NCI-H748 treated with DMSO at 0.1 percent for 48 hours (cell line): ENCODE measurements around the gene DPP8.
"Not testable (repeated sequence)": the region's sequence is repeated elsewhere in the genome, so short reads cannot be mapped to it uniquely, and the experiment has no call there.

Experiments
- DNase-seq: peaks from one replicate; lab custom pipeline; 2025; lab: John Stamatoyannopoulos, UW

Gene DPP8

DNA sequence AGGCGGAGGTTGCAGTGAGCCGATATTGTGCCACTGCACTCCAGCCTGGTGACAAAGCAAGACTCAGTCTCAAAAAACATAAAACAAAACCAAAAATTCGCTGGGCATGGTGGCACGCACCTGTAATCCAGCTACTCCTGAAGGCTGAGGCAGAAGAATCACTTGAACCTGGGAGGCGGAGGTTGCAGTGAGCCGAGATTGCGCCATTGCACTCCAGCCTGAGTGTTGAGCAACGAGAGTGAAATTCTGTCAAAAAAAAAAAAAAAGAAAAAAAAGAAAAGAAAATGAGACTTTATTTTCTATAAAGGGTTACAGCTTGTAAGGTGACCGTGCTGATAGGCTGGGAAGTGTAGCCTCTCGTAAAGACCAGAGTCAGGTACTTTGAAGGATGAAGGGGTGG, 6.7 kb upstream of the DPP8 start:
- no peak for DNase-seq

DNA sequence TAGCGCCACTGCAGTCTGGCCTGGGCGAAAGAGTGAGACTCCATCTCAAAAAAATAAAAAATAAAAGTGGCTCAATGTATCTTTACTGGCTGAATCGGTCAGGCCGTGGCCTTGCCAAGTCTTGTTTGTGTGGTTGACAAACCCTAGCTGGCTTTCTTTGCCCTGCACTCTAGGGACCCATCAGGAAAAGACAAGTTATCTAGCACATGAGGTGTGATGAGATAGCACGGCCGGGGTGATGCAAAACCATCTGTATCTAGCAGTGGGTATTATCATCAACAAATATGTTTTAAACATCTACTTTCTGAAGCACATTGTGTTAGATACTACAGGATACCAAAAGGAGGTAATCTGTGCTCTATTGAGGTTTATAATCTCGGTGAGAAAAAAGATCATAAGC, 3.9 kb upstream of the DPP8 start:
- no peak for DNase-seq

DNA sequence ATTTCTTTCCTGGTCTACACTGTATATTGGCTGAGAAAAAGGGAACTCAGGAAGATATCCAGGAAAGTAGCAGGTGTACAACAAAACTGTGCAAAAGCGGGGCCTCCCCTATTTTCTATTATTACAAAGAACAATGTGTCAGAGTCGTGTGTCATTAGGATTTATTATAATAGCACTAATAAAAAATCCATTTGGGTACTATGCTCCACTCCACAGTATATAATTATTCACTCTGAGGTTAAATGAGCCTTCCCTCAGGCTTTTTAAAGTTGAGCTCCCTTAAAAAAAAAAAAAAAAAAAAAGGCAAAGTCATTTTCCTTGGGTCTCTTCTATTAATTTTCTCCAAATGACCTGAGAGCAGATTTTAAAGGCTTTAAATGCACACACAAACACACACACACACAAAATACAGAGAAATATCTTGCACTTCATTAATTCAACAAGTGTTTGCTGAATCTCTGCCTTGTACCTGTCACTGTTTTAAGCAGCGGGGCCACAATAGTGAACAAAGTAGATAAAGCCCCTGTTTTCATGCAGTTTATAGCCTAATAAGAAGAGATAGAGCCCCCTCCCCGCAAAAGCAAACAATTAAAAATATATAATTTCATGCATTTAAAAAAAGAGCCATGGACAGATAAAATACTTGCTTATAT, 1.3 kb upstream of the DPP8 start:
- no peak for DNase-seq

DNA sequence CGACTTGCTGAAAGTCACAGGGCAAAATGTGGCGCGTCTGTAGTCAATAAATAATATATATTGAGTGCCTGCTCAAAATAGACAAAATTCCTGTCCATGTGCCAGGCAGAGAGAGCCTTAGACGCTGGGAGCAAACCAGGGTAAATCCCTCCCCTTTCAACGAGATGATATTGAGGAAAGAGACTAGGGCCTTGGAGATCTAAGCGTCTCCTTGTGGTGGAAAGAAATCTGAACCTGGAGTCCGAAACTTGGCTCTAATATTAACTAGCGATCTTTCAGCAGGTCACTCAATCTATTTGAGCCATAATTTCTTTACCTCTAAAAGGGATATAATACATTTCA, 348 bp upstream of the DPP8 start:
- no peak for DNase-seq

DNA sequence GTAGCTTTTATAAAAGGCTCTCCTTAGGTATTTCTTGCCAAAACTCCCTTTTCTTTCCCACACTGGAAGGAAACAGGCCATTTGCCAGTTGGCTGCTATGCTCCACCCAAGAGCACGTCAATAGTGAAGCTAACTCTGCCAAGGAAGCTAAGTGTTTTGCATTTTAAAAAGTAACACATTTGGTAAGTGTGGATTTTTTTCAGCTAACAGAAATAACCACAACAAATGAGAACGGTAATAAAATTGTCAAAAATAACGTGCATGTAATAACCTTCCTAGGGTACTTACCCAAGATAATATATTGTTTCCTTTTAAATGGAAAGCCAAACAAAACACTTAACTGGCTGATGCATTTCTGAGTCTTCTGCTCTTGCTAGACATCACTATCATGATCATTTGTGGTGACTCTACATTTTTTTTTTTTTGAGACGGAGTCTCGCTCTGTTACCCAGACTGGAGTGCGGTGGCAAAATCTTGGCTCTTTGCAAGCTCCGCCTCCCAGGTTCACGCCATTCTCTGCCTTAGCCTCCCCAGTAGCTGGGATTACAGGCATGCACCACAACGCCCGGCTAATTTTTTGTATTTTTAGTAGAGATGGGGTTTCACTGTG, 4.6 kb downstream of the DPP8 start:
- DNase-seq, result no peak

DNA sequence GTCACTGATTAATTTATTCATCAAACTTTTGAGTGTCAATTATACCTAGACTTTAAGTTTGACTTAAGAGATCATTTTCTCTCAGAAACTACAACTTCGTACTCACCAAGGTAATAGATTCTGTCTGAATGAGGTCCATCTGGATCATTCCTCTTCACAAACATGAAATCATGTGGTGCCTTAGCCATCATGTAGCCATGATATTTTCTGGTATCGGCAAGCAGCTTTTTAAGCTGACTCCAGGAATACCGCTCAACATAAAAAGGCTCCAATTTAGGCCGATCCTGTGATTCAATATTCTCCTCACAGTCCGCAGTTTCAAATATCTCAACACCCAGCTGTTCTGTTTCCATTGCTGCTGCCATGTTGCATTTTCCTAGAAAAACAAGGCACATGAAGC, 5.3 kb downstream of the DPP8 start:
- DNase-seq, result no peak

DNA sequence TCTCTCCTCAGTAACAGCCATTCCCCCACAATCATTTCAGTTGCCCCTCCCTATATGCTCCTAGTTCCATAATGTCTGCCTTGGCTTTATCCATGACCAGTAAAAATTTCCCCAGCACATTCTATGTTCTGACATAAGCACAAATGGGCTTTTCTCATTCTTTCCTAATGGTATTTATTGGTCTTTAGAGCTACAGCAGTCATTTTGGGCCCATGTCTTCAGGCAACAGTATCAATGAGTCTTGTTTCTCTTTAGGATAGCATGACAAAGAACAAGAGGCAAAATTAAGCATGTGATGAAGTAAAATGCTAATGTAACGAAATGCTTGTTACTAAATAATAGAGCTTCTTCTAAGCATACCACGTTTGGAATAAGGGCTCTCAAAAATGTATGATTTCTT, 8.2 kb downstream of the DPP8 start:
- no peak for DNase-seq

DNA sequence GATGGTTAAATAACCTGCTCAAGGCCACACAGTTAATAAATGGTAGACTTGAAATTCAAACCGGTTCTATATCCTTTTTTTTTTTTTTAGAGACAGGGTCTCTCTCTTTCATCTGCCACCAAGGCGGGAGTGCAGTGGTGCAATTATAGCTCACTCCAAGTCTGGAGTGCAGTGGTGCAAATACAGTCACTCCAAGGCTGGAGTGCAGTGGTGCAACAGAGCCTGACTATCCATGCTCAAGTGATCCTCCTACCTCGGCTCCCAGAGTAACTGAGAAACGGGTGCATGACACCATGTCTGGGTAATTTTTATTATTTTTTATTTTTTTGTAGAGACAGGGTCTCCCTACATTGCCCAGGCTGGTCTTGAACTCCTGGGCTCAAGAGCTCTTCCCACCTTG, 23.4 kb downstream of the DPP8 start:
- no peak for DNase-seq

DNA sequence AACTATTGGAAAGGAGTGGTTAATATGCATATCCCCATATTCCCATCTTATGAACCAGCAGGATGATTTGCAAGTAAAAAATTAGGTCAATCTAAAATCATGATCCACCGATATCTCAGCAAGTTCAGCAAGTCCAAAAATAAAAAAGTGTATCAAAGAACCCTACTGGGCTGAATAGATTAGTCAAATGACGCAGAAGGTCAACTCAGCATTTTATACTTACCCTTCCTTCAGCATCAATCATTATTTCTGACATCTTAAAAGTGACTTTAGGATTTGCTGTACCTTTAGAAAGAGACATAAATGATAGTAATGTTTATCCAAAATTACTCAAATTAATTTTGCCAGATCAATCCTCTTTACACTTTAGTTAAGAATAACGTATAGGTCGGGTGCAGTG, 32.6 kb downstream of the DPP8 start:
- DNase-seq, result no peak

DNA sequence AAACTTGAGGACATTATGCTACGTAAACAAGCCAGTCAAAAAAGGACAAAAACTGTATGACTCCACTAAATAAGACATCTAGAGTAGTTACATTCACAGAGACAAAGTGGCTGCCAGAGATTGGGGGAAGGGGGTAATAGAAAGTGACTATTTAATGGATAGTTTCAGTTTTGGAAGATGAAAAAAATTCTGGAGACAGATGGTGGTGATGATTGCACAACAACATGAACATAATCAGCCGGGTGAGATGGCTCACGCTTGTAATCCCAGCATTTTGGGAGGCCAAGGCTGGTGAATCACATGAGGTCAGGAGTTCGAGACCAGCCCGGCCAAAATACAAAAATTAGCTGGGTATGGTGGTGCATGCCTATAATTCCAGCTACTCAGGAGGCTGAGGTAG, 40.6 kb downstream of the DPP8 start:
- DNase-seq, result no peak

DNA sequence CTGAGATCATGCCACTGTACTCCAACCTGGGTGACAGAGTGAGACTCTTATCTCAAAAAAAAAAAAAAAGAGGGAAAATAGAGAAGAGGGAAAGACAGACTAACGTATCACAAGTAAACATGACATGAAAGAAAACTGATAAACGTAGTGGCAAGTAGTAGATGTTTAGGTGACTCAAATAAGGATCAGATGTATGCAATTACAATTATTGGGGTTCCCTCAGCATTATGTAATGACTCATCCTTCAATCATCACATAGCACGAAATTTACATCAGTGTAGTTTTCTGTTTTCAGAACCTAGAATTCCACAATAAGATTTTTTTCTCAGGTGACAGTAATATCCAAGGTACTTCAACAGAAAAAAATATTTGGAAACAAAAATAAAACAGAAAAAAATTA, 46.6 kb downstream of the DPP8 start:
- DNase-seq, result no peak

DNA sequence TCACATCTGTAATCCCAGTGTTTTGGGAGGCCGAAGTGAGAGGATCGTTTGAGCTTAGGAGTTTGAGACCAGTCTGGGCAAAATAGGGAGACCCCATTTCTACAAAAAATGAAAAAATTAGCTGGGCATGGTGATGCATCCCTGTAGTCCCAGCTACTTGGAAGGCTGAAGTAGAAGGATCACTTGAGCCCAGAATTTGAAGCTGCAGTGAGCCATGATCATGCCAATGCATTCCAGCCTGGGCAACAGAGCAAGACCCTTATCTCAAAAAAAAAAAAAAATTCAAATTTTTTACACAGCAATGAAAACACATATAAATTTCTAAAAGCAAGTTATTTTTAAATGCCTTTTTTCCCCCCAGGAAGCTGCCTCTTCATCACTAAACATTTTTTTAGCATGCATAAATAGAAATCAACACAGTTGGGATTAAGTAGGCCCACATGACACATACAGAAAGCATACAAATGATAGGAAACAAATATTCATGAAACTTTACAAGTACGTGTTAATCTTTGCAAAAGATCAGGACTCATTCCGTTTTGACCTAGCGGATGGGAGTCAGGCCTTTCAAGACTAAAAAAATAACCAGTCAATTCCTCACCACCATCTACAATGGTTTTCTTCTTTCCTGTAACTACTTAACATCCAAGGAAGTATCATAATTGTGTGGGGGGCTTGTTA, 49.1 kb downstream of the DPP8 start:
- DNase-seq, result no peak

DNA sequence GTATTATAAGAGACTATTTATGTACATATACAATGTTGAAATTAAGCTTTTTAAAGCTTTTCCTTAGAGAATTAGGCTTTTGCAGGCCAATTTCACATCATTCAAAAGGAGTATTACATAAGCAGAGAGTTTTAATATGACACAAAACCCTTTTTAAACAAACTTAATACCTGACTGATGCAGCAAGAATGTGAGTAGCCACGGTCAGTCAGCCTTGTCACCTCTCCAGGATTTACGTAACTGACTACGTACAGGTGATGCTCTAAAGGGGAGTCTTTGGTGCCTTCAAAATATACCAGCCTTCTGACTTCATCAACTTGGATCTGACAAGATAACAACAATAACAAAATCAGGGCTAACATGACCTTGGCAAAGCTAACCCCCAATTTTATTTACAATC, 50.6 kb downstream of the DPP8 start:
- no peak for DNase-seq

DNA sequence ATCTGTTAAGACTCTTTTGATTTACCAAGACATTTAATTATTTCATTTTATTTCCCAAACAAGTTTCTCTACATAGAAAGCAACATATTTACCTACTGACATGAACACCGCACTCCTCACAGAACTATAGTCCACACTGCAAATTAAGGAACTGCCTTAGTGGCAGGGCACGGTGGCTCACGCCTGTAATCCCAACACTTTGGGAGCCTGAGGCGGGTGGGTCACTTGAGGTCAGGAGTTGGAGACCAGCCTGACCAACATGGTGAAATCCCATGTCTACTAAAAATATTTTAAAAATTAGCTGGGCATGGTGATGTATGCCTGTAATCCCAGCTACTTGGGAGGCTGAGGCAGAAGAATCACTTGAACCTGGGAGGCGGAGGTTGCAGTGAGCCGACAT, 54.4 kb downstream of the DPP8 start:
- DNase-seq, result not testable (repeated sequence)

DNA sequence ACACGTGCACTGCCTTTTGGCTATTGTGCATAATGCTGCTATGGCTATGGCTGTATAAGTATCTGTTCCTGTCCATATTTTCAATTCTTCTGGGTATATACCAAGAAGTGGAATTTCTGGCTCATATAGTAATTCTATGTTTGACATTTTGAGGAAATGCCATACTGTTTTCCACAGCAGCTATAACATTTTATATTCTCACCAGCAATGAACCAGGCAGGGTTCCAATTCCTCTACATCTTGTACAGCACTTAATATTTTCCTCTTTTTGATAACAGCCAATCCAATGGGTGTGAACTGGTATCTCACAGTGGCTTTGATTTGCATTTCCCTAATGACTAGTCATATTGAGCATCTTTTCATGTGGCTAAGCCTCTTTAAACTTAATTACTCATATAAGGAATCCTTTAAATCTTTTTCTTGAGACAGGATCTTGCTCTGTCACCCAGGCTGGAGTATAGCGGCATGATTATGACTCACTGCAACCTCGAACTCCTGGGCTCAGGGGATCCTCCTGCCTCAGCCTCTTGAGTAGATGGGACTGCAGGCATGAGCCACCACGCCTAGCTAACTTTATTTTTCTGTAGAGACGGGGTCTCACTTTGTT, 56.6 kb downstream of the DPP8 start:
- DNase-seq, result no peak

DNA sequence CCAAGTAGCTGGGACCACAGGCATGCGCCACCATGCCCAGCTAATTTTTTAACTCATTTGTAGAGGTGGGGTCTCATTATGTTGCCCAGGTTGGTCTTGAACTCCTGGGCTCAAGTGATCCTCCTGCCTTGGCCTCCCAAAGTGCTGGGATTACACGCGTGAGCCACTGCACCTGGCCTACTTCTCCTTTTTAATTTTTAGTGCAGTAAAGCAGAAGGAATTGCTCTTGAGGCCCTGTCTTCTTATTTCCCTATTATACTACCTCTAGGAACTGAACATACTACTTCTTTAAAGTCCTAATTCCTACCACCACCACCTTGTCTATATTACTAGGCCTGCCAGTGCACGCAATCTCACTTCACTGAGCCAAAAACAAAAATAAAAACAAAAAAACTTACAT, 62.2 kb downstream of the DPP8 start:
- not testable (repeated sequence) for DNase-seq

DNA sequence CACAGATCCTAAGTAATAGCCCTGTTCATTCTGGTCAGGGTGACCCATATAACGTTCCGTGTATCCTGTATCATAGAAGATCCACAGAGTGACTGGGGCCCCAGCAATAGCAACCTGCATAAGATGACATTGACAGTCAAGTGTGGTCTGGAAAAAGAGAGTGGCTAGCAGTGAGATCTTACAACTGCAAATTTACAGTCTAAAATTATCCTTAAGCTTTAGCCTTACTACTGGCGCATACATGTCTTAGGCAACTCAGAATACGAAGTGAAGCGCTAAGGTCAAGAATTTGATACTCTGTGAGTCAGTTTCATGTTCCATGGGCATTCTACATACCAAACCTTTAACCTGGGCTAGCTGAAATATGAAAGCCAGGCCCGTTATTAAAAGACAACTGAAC, 65.5 kb downstream of the DPP8 start:
- DNase-seq, result no peak

DNA sequence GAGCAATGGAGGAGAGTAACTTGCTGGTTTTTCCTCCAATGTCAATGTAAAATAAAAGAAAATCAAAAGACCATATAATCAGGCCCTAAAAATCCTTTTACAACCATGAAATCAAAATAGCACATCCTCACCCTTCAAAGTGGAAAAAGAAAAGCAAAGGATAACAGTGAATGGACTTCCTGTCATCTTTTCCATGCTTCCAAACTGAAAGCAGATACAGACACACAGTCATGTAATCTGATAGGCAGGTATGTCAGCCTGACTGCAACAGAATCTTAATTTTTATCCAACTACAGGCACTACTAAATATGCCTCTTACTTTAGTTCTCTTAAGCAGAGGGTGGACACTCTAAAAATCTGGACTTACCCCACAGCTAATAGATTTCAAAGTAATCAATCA, 66.9 kb downstream of the DPP8 start:
- DNase-seq, result no peak

DNA sequence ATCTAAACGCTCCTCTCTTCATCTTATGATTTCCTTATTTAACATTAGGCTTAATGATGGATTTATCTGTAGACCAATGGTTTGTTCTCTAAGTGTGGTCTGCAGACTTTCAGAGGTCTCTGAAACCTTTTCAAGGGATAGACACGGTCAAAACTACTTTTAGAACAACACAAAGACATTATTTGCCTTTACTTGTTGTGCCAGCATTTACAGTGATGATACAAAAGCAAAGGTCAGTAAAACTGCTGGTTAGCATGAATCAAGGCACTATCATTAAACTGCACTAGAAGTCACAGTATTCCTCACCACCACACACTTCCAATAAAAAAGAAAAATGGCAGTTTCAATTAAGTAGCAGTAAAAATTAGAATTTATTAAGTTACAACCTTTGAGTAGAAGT, 70.3 kb downstream of the DPP8 start:
- DNase-seq, result no peak

DNA sequence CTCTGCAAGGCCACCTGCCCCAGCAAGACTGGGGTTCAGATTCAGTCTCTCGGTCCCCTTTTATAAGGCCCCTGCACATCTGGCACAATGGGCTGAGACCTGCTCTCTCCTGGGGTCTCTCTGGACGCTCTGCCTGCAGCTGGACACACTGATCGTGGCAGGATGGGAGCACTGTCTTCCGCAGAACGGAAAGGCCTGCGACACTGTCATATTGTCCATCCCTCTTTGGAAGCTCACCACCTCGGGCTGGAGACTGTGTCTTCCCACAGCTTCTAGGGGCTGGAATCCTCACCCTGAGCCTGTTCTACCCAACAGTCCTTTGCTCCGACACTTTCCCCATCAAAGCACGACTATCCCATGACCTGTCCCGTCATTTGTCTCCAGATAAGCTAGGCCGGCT, 83.3 kb downstream of the DPP8 start:
- no peak for DNase-seq

DNA sequence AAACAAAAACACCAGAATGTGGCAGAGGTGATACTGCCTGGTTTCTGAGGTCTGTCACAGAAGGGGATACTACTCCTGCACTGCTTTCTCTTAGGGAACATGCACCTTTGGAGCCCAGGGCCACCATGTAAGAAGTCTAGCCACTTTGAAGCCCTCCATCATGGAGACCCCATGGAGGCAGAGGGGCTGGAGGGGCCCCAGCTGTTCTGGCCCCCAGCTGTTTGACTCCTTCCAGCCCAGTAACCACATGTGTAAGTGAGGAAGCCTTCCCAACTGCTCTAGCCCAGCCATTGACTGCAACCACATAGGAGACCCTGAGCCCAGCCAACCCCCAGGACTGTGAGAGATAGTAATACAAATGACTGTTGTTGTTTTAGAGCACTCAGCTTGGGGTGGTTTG, 85.8 kb downstream of the DPP8 start:
- no peak for DNase-seq

DNA sequence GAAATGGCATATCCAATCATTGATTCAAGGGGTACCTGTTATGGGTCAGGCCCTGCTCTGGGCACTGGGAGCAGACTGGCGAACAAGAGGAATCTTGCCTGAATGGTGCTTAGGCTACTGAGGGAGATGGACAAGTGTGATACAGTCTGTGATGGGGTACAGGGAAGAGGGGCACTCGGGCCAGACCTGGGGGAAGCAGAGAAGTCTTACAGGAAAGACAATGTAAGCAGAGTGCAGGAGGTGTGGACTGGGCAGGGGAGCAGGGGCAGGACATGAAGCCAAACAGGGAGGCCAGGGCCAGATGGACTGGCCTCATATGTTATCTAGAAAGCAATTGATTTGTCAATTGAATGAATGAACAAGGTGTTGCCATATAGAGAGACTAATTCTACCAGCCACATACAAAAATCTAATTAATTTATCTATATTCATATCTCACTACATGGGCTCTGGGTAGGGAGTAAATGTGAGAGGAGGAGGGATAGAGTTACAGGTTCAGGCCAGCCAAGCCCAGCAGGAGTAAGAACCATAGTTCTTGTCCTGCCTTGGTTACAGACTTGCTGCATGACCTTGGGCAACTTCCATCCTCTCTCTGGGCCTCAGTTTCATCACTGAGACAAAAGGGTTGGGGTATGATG, 91.2 kb downstream of the DPP8 start:
- DNase-seq, result no peak

DNA sequence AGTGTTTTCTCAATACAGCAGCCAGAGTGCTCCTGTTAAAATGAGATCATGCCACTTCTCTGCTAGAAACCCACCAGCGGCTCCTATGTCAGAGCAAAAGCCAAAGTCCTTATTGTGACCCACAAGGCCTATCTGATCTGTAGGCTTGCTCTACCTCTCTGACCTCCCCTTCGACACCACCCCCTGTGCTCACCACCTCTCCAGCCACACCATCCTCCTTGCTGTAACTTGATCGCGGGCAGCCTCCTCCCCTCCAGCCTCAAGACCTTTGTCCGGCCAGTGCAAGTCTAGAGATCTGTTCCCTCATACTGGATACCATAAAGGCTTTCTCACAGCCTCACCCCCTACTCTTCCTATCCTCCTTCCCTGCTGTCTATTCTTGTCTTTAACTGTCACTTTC, 92.8 kb downstream of the DPP8 start:
- no peak for DNase-seq
